IMR-90 (cell line): ENCODE data around the gene ACTL9. TPM values are rescaled to one million over a fixed set of nuclear protein-coding genes. Genes with fewer than 3 reads are reported as not detected.
A peak's percentile ranks its signal among the peaks of the same experiment; 100 is the strongest.

Experiments used
- ATAC-seq: fragments of 200-7000 bp; cut with Tn5 transposase; 2 replicates; pipeline ENCODE4 v1.9.1; 2020; ENCODE audit warnings: low read depth, mild to moderate bottlenecking, moderate library complexity
- BruUV-seq: library from RNA; stranded (reverse); fragments of 400-500 nt; replicated peaks from 2 replicates; lab custom pipeline; 2021; lab: Mats Ljungman, UMichigan
- CTCF ChIA-PET: fragments of 300-600 bp; formaldehyde crosslinking; extraction: SDS; loops from one replicate; lab custom pipeline; 2021; ENCODE audit warnings: antibody characterized with exemption; lab: Yijun Ruan, JAX
- POLR2A ChIA-PET: fragments of 300-600 bp; sonication (Branson Sonifier 250); formaldehyde crosslinking; loops from one replicate; lab custom pipeline; 2022; ENCODE audit warnings: antibody characterized with exemption; ENCODE audit not compliant: unreplicated experiment; lab: Charles Lee
- DNase-seq: peaks from one replicate; pipeline ENCODE4 v3.0.0; 2013
- H2AFZ ChIP-seq: replicated peaks from 2 replicates; pipeline ENCODE3; 2013; ENCODE audit warnings: low read length, mild to moderate bottlenecking; ENCODE audit not compliant: poor library complexity
- H2AK5ac ChIP-seq: 2 replicates; pipeline ENCODE4 v1.6.1; 2013; ENCODE audit warnings: low read depth, low read length, inconsistent platforms
- H2AK9ac ChIP-seq: replicated peaks from 2 replicates; pipeline ENCODE3; 2013; ENCODE audit warnings: mild to moderate bottlenecking, low read depth, low read length, moderate library complexity; ENCODE audit not compliant: poor library complexity
- H2BK120ac ChIP-seq: 2 replicates; pipeline ENCODE4 v1.6.1; 2013; ENCODE audit warnings: low read depth, low read length, inconsistent platforms
- H2BK15ac ChIP-seq: 3 replicates; pipeline ENCODE4 v1.6.1; 2013; ENCODE audit warnings: low read depth, low read length, inconsistent platforms
- H2BK20ac ChIP-seq: 2 replicates; pipeline ENCODE4 v1.6.1; 2013; ENCODE audit warnings: low read depth, mild to moderate bottlenecking, inconsistent platforms, low read length, moderate library complexity
- H2BK5ac ChIP-seq: 2 replicates; pipeline ENCODE4 v1.6.1; 2013; ENCODE audit warnings: mild to moderate bottlenecking, low read depth, low read length, inconsistent platforms; ENCODE audit not compliant: poor library complexity, severe bottlenecking
- H3K14ac ChIP-seq: replicated peaks from 2 replicates; pipeline ENCODE4 v1.6.1; 2013; ENCODE audit warnings: low read depth, low read length, inconsistent platforms
- H3K18ac ChIP-seq: 2 replicates; pipeline ENCODE4 v1.6.1; 2013; ENCODE audit warnings: low read depth, low read length, control low read depth
- H3K23ac ChIP-seq: 2 replicates; pipeline ENCODE4 v1.6.1; 2013; ENCODE audit warnings: low read depth, low read length, inconsistent platforms
- H3K27ac ChIP-seq: 2 replicates; pipeline ENCODE4 v1.5.1; 2013; ENCODE audit warnings: mild to moderate bottlenecking, control low read depth, low read length; ENCODE audit not compliant: insufficient read depth
- H3K27me3 ChIP-seq: 2 replicates; pipeline ENCODE4 v1.6.1; 2013; ENCODE audit warnings: low read length; ENCODE audit not compliant: control insufficient read depth, insufficient read depth
- H3K36me3 ChIP-seq: 2 replicates; pipeline ENCODE4 v1.6.1; 2013; ENCODE audit warnings: low read length, mixed read lengths; ENCODE audit not compliant: control insufficient read depth, insufficient read depth
- H3K4ac ChIP-seq: 2 replicates; pipeline ENCODE4 v1.6.1; 2013; ENCODE audit warnings: low read depth, low read length, inconsistent platforms
- H3K4me1 ChIP-seq: 2 replicates; pipeline ENCODE4 v1.6.1; 2013; ENCODE audit warnings: low read length, mixed read lengths; ENCODE audit not compliant: control insufficient read depth, insufficient read depth
- H3K4me2 ChIP-seq: 2 replicates; pipeline ENCODE4 v1.6.1; 2013; ENCODE audit warnings: low read depth, mild to moderate bottlenecking, control low read depth, low read length, moderate library complexity
- H3K4me3 ChIP-seq: 2 replicates; pipeline ENCODE4 v1.5.1; 2013; ENCODE audit warnings: low read depth, mild to moderate bottlenecking, control low read depth, low read length, moderate library complexity; ENCODE audit not compliant: insufficient read depth
- H3K56ac ChIP-seq: 2 replicates; pipeline ENCODE4 v1.6.1; 2013; ENCODE audit warnings: low read length, inconsistent platforms; ENCODE audit not compliant: insufficient read depth; ENCODE audit errors: extremely low read depth
- H3K79me1 ChIP-seq, 2 experiments: 2 replicates each; pipeline ENCODE4 v1.6.1; 2013; ENCODE audit warnings: low read length in 2 of 2, inconsistent platforms in 1 of 2, low read depth in 1 of 2
- H3K9ac ChIP-seq: 2 replicates; pipeline ENCODE4 v1.6.1; 2013; ENCODE audit warnings: low read depth, low read length, control low read depth
- H3K9me1 ChIP-seq: 2 replicates; pipeline ENCODE4 v1.6.1; 2013; ENCODE audit warnings: low read length, inconsistent platforms; ENCODE audit not compliant: insufficient read depth
- H3K9me3 ChIP-seq: 2 replicates; pipeline ENCODE4 v1.6.1; 2013; ENCODE audit warnings: low read length; ENCODE audit not compliant: control insufficient read depth, insufficient read depth
- H4K20me1 ChIP-seq: 2 replicates; pipeline ENCODE4 v1.6.1; 2013; ENCODE audit warnings: low read length, inconsistent platforms; ENCODE audit not compliant: insufficient read depth
- H4K5ac ChIP-seq: 2 replicates; pipeline ENCODE4 v1.6.1; 2013; ENCODE audit warnings: mild to moderate bottlenecking, low read depth, low read length, control low read depth
- H4K8ac ChIP-seq, 2 experiments: 2 replicates each; pipeline ENCODE4 v1.6.1; 2013; ENCODE audit warnings: low read depth in 2 of 2, low read length in 2 of 2, control low read depth in 1 of 2, inconsistent platforms in 1 of 2
- H4K91ac ChIP-seq: 2 replicates; pipeline ENCODE4 v1.6.1; 2013; ENCODE audit warnings: low read depth, low read length, inconsistent platforms; ENCODE audit not compliant: insufficient read depth
- BHLHE40 ChIP-seq: fragments of 150-350 bp; IDR thresholded peaks from 2 replicates; pipeline ENCODE4 v1.6.1; 2016; ENCODE audit warnings: mild to moderate bottlenecking, low read depth, low read length
- CEBPB ChIP-seq: IDR thresholded peaks from 2 replicates; pipeline ENCODE4 v1.6.1; 2012; ENCODE audit warnings: low read depth, low read length, improper control_type of control experiment
- CHD1 ChIP-seq: IDR thresholded peaks from 2 replicates; pipeline ENCODE4 v1.6.1; 2012; ENCODE audit warnings: low read depth, low read length, improper control_type of control experiment
- FOS ChIP-seq: fragments of 150-350 bp; IDR thresholded peaks from 2 replicates; pipeline ENCODE4 v1.6.1; 2016; ENCODE audit warnings: low read depth, low read length
- MAFK ChIP-seq: IDR thresholded peaks from 2 replicates; pipeline ENCODE4 v1.6.1; 2012; ENCODE audit warnings: low read depth, low read length, improper control_type of control experiment
- MAZ ChIP-seq: IDR thresholded peaks from 2 replicates; pipeline ENCODE4 v1.6.1; 2012; ENCODE audit warnings: low read depth, mild to moderate bottlenecking, low read length, improper control_type of control experiment, moderate library complexity, borderline replicate concordance
- MXI1 ChIP-seq: IDR thresholded peaks from 2 replicates; pipeline ENCODE4 v1.6.1; 2012; ENCODE audit warnings: low read depth, mild to moderate bottlenecking, low read length, moderate library complexity, borderline replicate concordance
- NFE2L2 ChIP-seq: fragments of 150-350 bp; IDR thresholded peaks from 2 replicates; pipeline ENCODE4 v1.6.1; 2016; ENCODE audit warnings: low read depth, mild to moderate bottlenecking, low read length
- POLR2A ChIP-seq: IDR thresholded peaks from 2 replicates; pipeline ENCODE4 v1.6.1; 2012; ENCODE audit warnings: mild to moderate bottlenecking, low read depth, low read length
- RAD21 ChIP-seq: IDR thresholded peaks from 2 replicates; pipeline ENCODE4 v1.6.1; 2012; ENCODE audit warnings: low read length, improper control_type of control experiment
- RCOR1 ChIP-seq: IDR thresholded peaks from 2 replicates; pipeline ENCODE4 v1.6.1; 2012; ENCODE audit warnings: mild to moderate bottlenecking, low read length, improper control_type of control experiment; ENCODE audit not compliant: insufficient replicate concordance
- RFX5 ChIP-seq: IDR thresholded peaks from 2 replicates; pipeline ENCODE4 v1.8.0; 2012; ENCODE audit warnings: low read depth, mild to moderate bottlenecking, low read length, moderate library complexity
- SMC3 ChIP-seq: fragments of 150-350 bp; IDR thresholded peaks from 2 replicates; pipeline ENCODE4 v1.6.1; 2016; ENCODE audit warnings: low read depth, mild to moderate bottlenecking, antibody characterized with exemption, low read length, moderate library complexity
- dilution Hi-C: fragments of 300-500 bp; cut with HindIII; formaldehyde crosslinking; loops from one replicate; pipeline ENCODE4 v1.14.3; 2018; ENCODE audit warnings: low sequenced_read_pairs; ENCODE audit not compliant: unreplicated experiment
- in situ Hi-C: fragments of 300-500 bp; cut with MboI; formaldehyde crosslinking; loops from 3 replicates; pipeline ENCODE4 v1.14.3; 2019; ENCODE audit warnings: low sequenced_read_pairs, inconsistent platforms, mixed read lengths
- intact Hi-C: fragments of 100-400 bp; cut with micrococcal nuclease; formaldehyde crosslinking; loops from 2 replicates; pipeline ENCODE4 v1.10.0; 2022
- polyA plus RNA-seq, 3 experiments: library from polyadenylated mRNA; depleted of rRNA; stranded (reverse); fragments of >200 nt; gene quantifications; 2 replicates each; pipeline ENCODE4 v1.2.3, GENCODE V29; 2012; ENCODE audit warnings: low replicate concordance in 1 of 3
- total RNA-seq: library from RNA; depleted of rRNA; stranded (reverse); fragments of >200 nt; gene quantifications from 2 replicates; pipeline ENCODE4 v1.2.3, GENCODE V29; 2012
- TF ChIP-seq, protein P1 (sequence below): fragments of 150-350 bp; IDR thresholded peaks from 2 replicates; pipeline ENCODE4 v1.6.1; 2017; ENCODE audit warnings: mild to moderate bottlenecking, antibody characterized with exemption, low read length, low read depth
- TF ChIP-seq, protein P2 (sequence below): fragments of 150-350 bp; IDR thresholded peaks from 2 replicates; pipeline ENCODE4 v1.6.1; 2016; ENCODE audit warnings: low read depth, mild to moderate bottlenecking, low read length, moderate library complexity, borderline replicate concordance

Gene ACTL9
- total and polyA plus RNA-seq, 2 of the 4 experiments (the other 2 are of a cell fraction): not detected

DNA sequence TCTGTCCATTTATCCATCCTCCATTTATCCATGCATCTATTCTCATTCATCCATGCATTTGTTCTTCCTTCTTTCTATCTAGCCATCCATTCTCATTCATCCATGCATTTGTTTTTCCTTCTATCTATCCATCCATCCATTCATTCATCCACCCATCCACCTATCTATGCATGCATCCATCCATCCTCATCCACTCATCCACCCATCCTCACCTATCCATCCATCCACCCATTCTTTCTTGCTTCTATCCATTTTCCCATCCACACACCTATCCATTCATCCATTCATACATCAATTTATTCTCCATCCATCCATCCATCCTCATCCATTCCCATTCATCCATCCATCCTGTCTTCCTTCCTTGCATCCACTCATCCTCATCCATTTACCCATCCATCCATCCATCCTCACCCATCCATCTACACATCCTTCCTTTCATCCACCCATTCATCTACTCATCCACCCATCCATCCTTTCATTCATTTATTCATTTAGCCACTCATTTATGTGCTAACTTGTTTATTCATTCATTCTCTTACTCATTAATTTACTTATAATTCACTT is 20.3 kb downstream of the ACTL9 start:
- Histone ChIP-seq H3K4ac (no peak overlapping the region), H3K9me1 (no peaks in the 10 kb centered on the region), H4K91ac (no peak overlapping the region), H4K5ac (no peak overlapping the region), H3K27me3 (no peaks in the 10 kb centered on the region), H3K9me3 (peaks cover 21% of the 10 kb centered on the region), H3K79me1 (no peaks in the 10 kb centered on the region), H2BK5ac (peak overlapping the region; percentile 62), H2AK9ac (no peak overlapping the region), H3K23ac (no peak overlapping the region), H4K20me1 (no peaks in the 10 kb centered on the region), H3K18ac (no peak overlapping the region), H3K4me1 (no peaks in the 10 kb centered on the region), H3K9ac (no peak overlapping the region), H2BK20ac (no peak overlapping the region), H3K36me3 (no peaks in the 10 kb centered on the region), H2BK120ac (no peak overlapping the region), H3K4me3 (no peak overlapping the region), H3K14ac (no peak overlapping the region), H2AK5ac (no peak overlapping the region), H3K27ac (no peak overlapping the region), H3K56ac (no peak overlapping the region), H3K4me2 (no peak overlapping the region), H4K8ac (no peak overlapping the region), H2AFZ (no peak overlapping the region), H2BK15ac (no peak overlapping the region)
- ChIA-PET POLR2A (no interaction called here), CTCF (no interaction called here)
- BruUV-seq: no TSS peak
- ATAC-seq (no peak), DNase-seq (no peak)
- dilution Hi-C loops (no loop called here), intact Hi-C loops (no loop called here), in situ Hi-C loops (no loop called here)
- TF ChIP-seq RFX5 (no peak), BHLHE40 (no peak), SMC3 (no peak), MAZ (no peak), MXI1 (no peak), POLR2A (no peak), CHD1 (no peak), NFE2L2 (no peak), RAD21 (no peak), MAFK (no peak), CEBPB (no peak), FOS (no peak), RCOR1 (no peak)
- TF ChIP-seq, protein P1, sequence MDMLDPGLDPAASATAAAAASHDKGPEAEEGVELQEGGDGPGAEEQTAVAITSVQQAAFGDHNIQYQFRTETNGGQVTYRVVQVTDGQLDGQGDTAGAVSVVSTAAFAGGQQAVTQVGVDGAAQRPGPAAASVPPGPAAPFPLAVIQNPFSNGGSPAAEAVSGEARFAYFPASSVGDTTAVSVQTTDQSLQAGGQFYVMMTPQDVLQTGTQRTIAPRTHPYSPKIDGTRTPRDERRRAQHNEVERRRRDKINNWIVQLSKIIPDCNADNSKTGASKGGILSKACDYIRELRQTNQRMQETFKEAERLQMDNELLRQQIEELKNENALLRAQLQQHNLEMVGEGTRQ: no peak
- TF ChIP-seq, protein P2, sequence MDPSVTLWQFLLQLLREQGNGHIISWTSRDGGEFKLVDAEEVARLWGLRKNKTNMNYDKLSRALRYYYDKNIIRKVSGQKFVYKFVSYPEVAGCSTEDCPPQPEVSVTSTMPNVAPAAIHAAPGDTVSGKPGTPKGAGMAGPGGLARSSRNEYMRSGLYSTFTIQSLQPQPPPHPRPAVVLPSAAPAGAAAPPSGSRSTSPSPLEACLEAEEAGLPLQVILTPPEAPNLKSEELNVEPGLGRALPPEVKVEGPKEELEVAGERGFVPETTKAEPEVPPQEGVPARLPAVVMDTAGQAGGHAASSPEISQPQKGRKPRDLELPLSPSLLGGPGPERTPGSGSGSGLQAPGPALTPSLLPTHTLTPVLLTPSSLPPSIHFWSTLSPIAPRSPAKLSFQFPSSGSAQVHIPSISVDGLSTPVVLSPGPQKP: no peak
